Activated CD8-positive, alpha-beta T cell treated with anti-CD3 and anti-CD28 coated beads for 36 hours (primary cell): Measurements from ENCODE around the gene CDA. TPM values are rescaled to one million over a fixed set of nuclear protein-coding genes. Genes with fewer than 3 reads are reported as not detected.

Experiments
- ATAC-seq: fragments of 200-7000 bp; cut with Tn5 transposase; one replicate; pipeline ENCODE4 v1.10.0; 2021; ENCODE audit warnings: mild to moderate bottlenecking, moderate library complexity
- CTCF ChIA-PET: fragments of 350-600 bp; sonication (Branson Sonifier 250); formaldehyde crosslinking; loops from one replicate; lab custom pipeline; 2021; ENCODE audit warnings: antibody characterized with exemption; lab: Charles Lee
- POLR2A ChIA-PET: fragments of 350-600 bp; sonication (Branson Sonifier 250); formaldehyde crosslinking; loops from one replicate; lab custom pipeline; 2021; ENCODE audit warnings: antibody characterized with exemption; lab: Charles Lee
- DNase-seq: peaks from one replicate; pipeline ENCODE4 v3.0.0-alpha.2; 2020
- H3K27ac Mint-ChIP-seq: one replicate; pipeline ENCODE4 v1.8.0; 2021; ENCODE audit warnings: mild to moderate bottlenecking, mixed read lengths
- H3K27me3 Mint-ChIP-seq: one replicate; pipeline ENCODE4 v1.8.0; 2021; ENCODE audit warnings: mixed read lengths
- H3K36me3 Mint-ChIP-seq: one replicate; pipeline ENCODE4 v1.8.0; 2021; ENCODE audit warnings: low read depth, mixed read lengths
- H3K4me1 Mint-ChIP-seq: one replicate; pipeline ENCODE4 v1.8.0; 2021; ENCODE audit warnings: low read depth, mixed read lengths
- H3K4me3 Mint-ChIP-seq: one replicate; pipeline ENCODE4 v1.8.0; 2021; ENCODE audit warnings: mild to moderate bottlenecking, moderate library complexity, mixed read lengths
- H3K9me3 Mint-ChIP-seq: one replicate; pipeline ENCODE4 v1.8.0; 2021; ENCODE audit warnings: mixed read lengths
- CTCF ChIP-seq: fragments of 200-600 bp; IDR thresholded peaks from one replicate; pipeline ENCODE4 v1.8.0; 2022; ENCODE audit warnings: antibody characterized with exemption, mild to moderate bottlenecking
- intact Hi-C: fragments of 100-400 bp; cut with micrococcal nuclease; formaldehyde crosslinking; loops from one replicate; pipeline ENCODE4 v1.10.0; 2022
- total RNA-seq, 2 experiments: library from RNA; stranded (reverse); gene quantifications; one replicate each; pipeline ENCODE4 v1.2.3, GENCODE V29; 2021

CDA gene
- total RNA-seq, 2 experiments from 2014 or later: not detected

- H3K27ac Mint-ChIP-seq: no peak overlapping the region
- no peak overlapping the region for H3K4me3 Mint-ChIP-seq
- no peaks in the 10 kb centered on the region for H3K9me3 Mint-ChIP-seq
- CTCF ChIA-PET: no interaction called here
- peaks cover 31% of the 10 kb centered on the region for H3K27me3 Mint-ChIP-seq
- intact Hi-C loops: no loop called here
- no peak for DNase-seq
- no peaks in the 10 kb centered on the region for H3K4me1 Mint-ChIP-seq
- no peaks in the 10 kb centered on the region for H3K36me3 Mint-ChIP-seq
- no peak for TF ChIP-seq CTCF
- POLR2A ChIA-PET: no interaction called here
- no peak for ATAC-seq
These were observed 4.9 kb downstream of the CDA start for GRCh38 chr1:20593756-20594155.

- CTCF ChIA-PET: interaction anchor here (1.2 kb wide), 1 partner anchor 39 kb away, joined by 3 read pairs; no protein-coding TSS in a partner anchor
These were observed 5.8 kb downstream of the CDA start for GRCh38 chr1:20594746-20595145.

GRCh38 chr1:20596106-20596505 lies 7.2 kb downstream of the CDA start:
- no peaks in the 10 kb centered on the region for H3K36me3 Mint-ChIP-seq
- POLR2A ChIA-PET: no interaction called here
- CTCF ChIA-PET: no interaction called here
- DNase-seq (no peak), ATAC-seq (no peak)
- no peak overlapping the region for H3K4me3 Mint-ChIP-seq
- peaks cover 14% of the 10 kb centered on the region for H3K27me3 Mint-ChIP-seq
- H3K27ac Mint-ChIP-seq: no peak overlapping the region
- no peaks in the 10 kb centered on the region for H3K4me1 Mint-ChIP-seq
- H3K9me3 Mint-ChIP-seq: no peaks in the 10 kb centered on the region
- no peak for TF ChIP-seq CTCF
- intact Hi-C loops: no loop called here

More at GRCh38 chr1:20594746-20595145, 5.8 kb downstream of the CDA start:
- no peak overlapping the region for H3K27ac Mint-ChIP-seq
- intact Hi-C loops: no loop called here
- TF ChIP-seq CTCF: no peak
- ATAC-seq (no peak), DNase-seq (no peak)
- no peaks in the 10 kb centered on the region for H3K4me1 Mint-ChIP-seq
- POLR2A ChIA-PET: no interaction called here
- H3K4me3 Mint-ChIP-seq: no peak overlapping the region
- H3K9me3 Mint-ChIP-seq: no peaks in the 10 kb centered on the region
- H3K36me3 Mint-ChIP-seq: no peaks in the 10 kb centered on the region
- H3K27me3 Mint-ChIP-seq: peaks cover 21% of the 10 kb centered on the region

GRCh38 chr1:20597650-20598049 lies 8.8 kb downstream of the CDA start:
- ATAC-seq: no peak
- POLR2A ChIA-PET: no interaction called here
- intact Hi-C loops: no loop called here

GRCh38 chr1:20600156-20600555 lies 11.3 kb downstream of the CDA start:
- CTCF ChIA-PET: no interaction called here
- Mint-ChIP-seq H3K36me3 (no peaks in the 10 kb centered on the region), H3K27ac (no peak overlapping the region), H3K9me3 (no peaks in the 10 kb centered on the region), H3K27me3 (peaks cover 7% of the 10 kb centered on the region), H3K4me3 (no peak overlapping the region), H3K4me1 (no peaks in the 10 kb centered on the region)
- no peak for DNase-seq
- ATAC-seq: no peak
- TF ChIP-seq CTCF: no peak
- POLR2A ChIA-PET: no interaction called here
- intact Hi-C loops: no loop called here

More at GRCh38 chr1:20597650-20598049, 8.8 kb downstream of the CDA start:
- CTCF ChIA-PET: interaction anchor here (1.1 kb wide), 1 partner anchor 140 kb away, joined by 3 read pairs; no protein-coding TSS in a partner anchor
- Mint-ChIP-seq H3K36me3 (no peaks in the 10 kb centered on the region), H3K27ac (no peak overlapping the region), H3K27me3 (peaks cover 7% of the 10 kb centered on the region), H3K4me3 (no peak overlapping the region), H3K9me3 (no peaks in the 10 kb centered on the region), H3K4me1 (no peaks in the 10 kb centered on the region)
- no peak for DNase-seq
- no peak for TF ChIP-seq CTCF
